ENCODE results near the gene SPATA31C1.
A peak's percentile ranks its signal among the peaks of the same experiment; 100 is the strongest.

SPATA31C1 gene

DNA sequence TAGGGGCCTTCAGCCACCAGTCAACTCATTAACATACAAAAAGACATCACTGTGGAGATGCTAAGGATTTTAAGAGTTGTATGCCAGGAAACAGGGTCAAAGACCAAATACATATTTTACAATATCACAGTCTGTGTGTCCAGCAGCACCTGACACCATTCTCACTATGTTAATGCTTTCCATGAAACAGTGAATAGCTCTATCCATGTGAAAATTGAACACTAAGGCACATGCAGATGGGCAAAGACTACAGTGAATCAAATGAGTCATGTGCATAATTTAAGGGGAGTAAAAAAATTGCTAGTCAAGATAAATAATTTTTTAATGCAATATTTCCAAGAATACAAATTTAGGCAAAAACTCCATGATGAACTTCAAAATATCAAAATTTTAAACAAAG lies 42.7 kb upstream of the SPATA31C1 start:
- Histone ChIP-seq H3K4ac (ENCODE audit: low read depth in 1 of 2, low read length in 2 of 2) (no peak overlapping the region), H3K23ac (ENCODE audit: low read length in 2 of 2) (no peak overlapping the region), H3K36me3 (ENCODE audit: control insufficient read depth in 1 of 2, insufficient read depth in 2 of 2, low read depth in 1 of 2, low read length in 2 of 2) (no peaks in the 10 kb centered on the region), H3K9me3 (ENCODE audit: control insufficient read depth, low read length) (peaks cover 8% of the 10 kb centered on the region), H3K79me1 (replicated peaks; ENCODE audit: low read length, poor library complexity, severe bottlenecking) (no peaks in the 10 kb centered on the region), H2BK120ac (ENCODE audit: low read depth, low read length) (no peak overlapping the region), H3K27me3 (ENCODE audit: control insufficient read depth in 1 of 2, insufficient read depth in 1 of 2, low read length in 2 of 2) (no peaks in the 10 kb centered on the region), H2AK5ac (ENCODE audit: low read length, severe bottlenecking) (peak overlapping the region; percentile 20), H2AFZ (ENCODE audit: low read depth, low read length) (no peak overlapping the region), H3K4me1 (ENCODE audit: control insufficient read depth, insufficient read depth, low read depth, low read length) (peaks cover 12% of the 10 kb centered on the region), H2BK5ac (ENCODE audit: low read depth, low read length, poor library complexity, severe bottlenecking) (no peak overlapping the region), H3K14ac (ENCODE audit: low read length in 2 of 2) (no peak overlapping the region), H2BK12ac (ENCODE audit: low read length in 2 of 2) (no peak overlapping the region), H3K4me3 (ENCODE audit: insufficient read depth in 1 of 2, low read depth in 1 of 2, low read length in 2 of 2) (no peak overlapping the region), H3K4me2 (ENCODE audit: low read length, poor library complexity, severe bottlenecking) (no peak overlapping the region), H4K8ac (ENCODE audit: low read length) (no peak overlapping the region), H3K18ac (ENCODE audit: low read depth in 1 of 2, low read length in 2 of 2) (peak overlapping the region in 1 of 2 experiments; percentile 5), H3K9ac (ENCODE audit: low read length) (no peak overlapping the region), H4K91ac (ENCODE audit: low read length) (no peak overlapping the region), H2BK15ac (ENCODE audit: low read depth, poor library complexity, severe bottlenecking) (no peak overlapping the region), H3K27ac (ENCODE audit: low read length, poor library complexity, severe bottlenecking) (no peak overlapping the region)
- no peak for DNase-seq

GRCh38 chr9:87875831-87876545 lies 41.8 kb upstream of the SPATA31C1 start:
- H3K23ac ChIP-seq (ENCODE audit: low read length in 2 of 2): peak overlapping the region in 1 of 2 experiments; percentile 46
- H3K4ac ChIP-seq (ENCODE audit: low read depth in 1 of 2, low read length in 2 of 2): no peak overlapping the region
- H3K4me2 ChIP-seq (ENCODE audit: low read length, poor library complexity, severe bottlenecking): no peak overlapping the region
- no peak overlapping the region for H2BK120ac ChIP-seq (ENCODE audit: low read depth, low read length)
- H2BK15ac ChIP-seq (ENCODE audit: low read depth, poor library complexity, severe bottlenecking): no peak overlapping the region
- H3K18ac ChIP-seq (ENCODE audit: low read depth in 1 of 2, low read length in 2 of 2): no peak overlapping the region
- no peaks in the 10 kb centered on the region for H3K27me3 ChIP-seq (ENCODE audit: control insufficient read depth in 1 of 2, insufficient read depth in 1 of 2, low read length in 2 of 2)
- H2BK12ac ChIP-seq (ENCODE audit: low read length in 2 of 2): peak overlapping the region in 1 of 2 experiments; percentile 43
- no peaks in the 10 kb centered on the region for H3K36me3 ChIP-seq (ENCODE audit: control insufficient read depth in 1 of 2, insufficient read depth in 2 of 2, low read depth in 1 of 2, low read length in 2 of 2)
- no peak overlapping the region for H2BK5ac ChIP-seq (ENCODE audit: low read depth, low read length, poor library complexity, severe bottlenecking)
- no peak overlapping the region for H2AK5ac ChIP-seq (ENCODE audit: low read length, severe bottlenecking)
- H3K79me1 ChIP-seq (replicated peaks; ENCODE audit: low read length, poor library complexity, severe bottlenecking): no peaks in the 10 kb centered on the region
- H4K8ac ChIP-seq (ENCODE audit: low read length): no peak overlapping the region
- H2AFZ ChIP-seq (ENCODE audit: low read depth, low read length): no peak overlapping the region
- no peak overlapping the region for H3K4me3 ChIP-seq (ENCODE audit: insufficient read depth in 1 of 2, low read depth in 1 of 2, low read length in 2 of 2)
- H4K91ac ChIP-seq (ENCODE audit: low read length): no peak overlapping the region
- DNase-seq: no peak
- peaks cover 8% of the 10 kb centered on the region for H3K9me3 ChIP-seq (ENCODE audit: control insufficient read depth, low read length)
- peaks cover 6% of the 10 kb centered on the region for H3K4me1 ChIP-seq (ENCODE audit: control insufficient read depth, insufficient read depth, low read depth, low read length)
- H3K14ac ChIP-seq (ENCODE audit: low read length in 2 of 2): no peak overlapping the region
- WGBS: 88% methylated on average over 5 of the region's 5 CpGs
- no peak overlapping the region for H3K27ac ChIP-seq (ENCODE audit: low read length, poor library complexity, severe bottlenecking)
- no peak overlapping the region for H3K9ac ChIP-seq (ENCODE audit: low read length)

GRCh38 chr9:87876708-87877107 lies 41.1 kb upstream of the SPATA31C1 start:
- Histone ChIP-seq H2AFZ (ENCODE audit: low read depth, low read length) (no peak overlapping the region), H3K36me3 (ENCODE audit: control insufficient read depth in 1 of 2, insufficient read depth in 2 of 2, low read depth in 1 of 2, low read length in 2 of 2) (no peaks in the 10 kb centered on the region), H3K18ac (ENCODE audit: low read depth in 1 of 2, low read length in 2 of 2) (peak overlapping the region in 1 of 2 experiments; percentile 74), H3K14ac (ENCODE audit: low read length in 2 of 2) (no peak overlapping the region), H3K27me3 (ENCODE audit: control insufficient read depth in 1 of 2, insufficient read depth in 1 of 2, low read length in 2 of 2) (no peaks in the 10 kb centered on the region), H2BK120ac (ENCODE audit: low read depth, low read length) (no peak overlapping the region), H3K4me1 (ENCODE audit: control insufficient read depth, insufficient read depth, low read depth, low read length) (peaks cover 6% of the 10 kb centered on the region), H3K4me2 (ENCODE audit: low read length, poor library complexity, severe bottlenecking) (no peak overlapping the region), H3K4ac (ENCODE audit: low read depth in 1 of 2, low read length in 2 of 2) (no peak overlapping the region), H2BK15ac (ENCODE audit: low read depth, poor library complexity, severe bottlenecking) (no peak overlapping the region), H4K8ac (ENCODE audit: low read length) (no peak overlapping the region), H2BK12ac (ENCODE audit: low read length in 2 of 2) (no peak overlapping the region), H3K79me1 (replicated peaks; ENCODE audit: low read length, poor library complexity, severe bottlenecking) (no peaks in the 10 kb centered on the region), H3K9me3 (ENCODE audit: control insufficient read depth, low read length) (peaks cover 8% of the 10 kb centered on the region), H4K91ac (ENCODE audit: low read length) (no peak overlapping the region), H3K4me3 (ENCODE audit: insufficient read depth in 1 of 2, low read depth in 1 of 2, low read length in 2 of 2) (no peak overlapping the region), H2BK5ac (ENCODE audit: low read depth, low read length, poor library complexity, severe bottlenecking) (no peak overlapping the region), H2AK5ac (ENCODE audit: low read length, severe bottlenecking) (no peak overlapping the region), H3K23ac (ENCODE audit: low read length in 2 of 2) (no peak overlapping the region), H3K9ac (ENCODE audit: low read length) (no peak overlapping the region), H3K27ac (ENCODE audit: low read length, poor library complexity, severe bottlenecking) (no peak overlapping the region)
- WGBS: 91% methylated on average over 5 of the region's 5 CpGs
- DNase-seq: no peak

DNA sequence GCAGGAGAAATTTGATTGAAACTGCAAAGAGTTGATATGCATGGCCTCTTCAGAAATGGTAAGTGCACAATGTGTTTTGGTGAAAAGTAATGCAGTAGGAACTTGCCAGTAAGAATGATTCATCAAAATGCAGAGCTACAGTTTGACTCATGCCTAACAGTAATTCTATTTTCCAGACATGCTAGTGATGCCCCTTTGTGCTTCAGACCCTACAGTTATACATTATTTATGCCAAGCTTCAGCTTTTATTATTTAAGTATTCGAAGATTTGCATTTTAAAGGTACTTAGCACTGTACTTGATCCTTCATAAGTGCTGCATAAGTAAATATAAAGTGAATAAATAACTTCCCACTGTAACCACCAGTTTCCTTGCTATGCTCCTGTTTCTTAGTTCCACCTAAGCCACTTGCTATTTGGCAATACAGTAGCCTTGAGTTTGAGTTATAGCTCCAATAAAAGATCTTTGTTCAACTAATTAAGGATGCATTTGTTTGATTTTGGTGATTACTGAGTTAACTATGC lies 38.7 kb upstream of the SPATA31C1 start:
- Histone ChIP-seq H2BK120ac (ENCODE audit: low read depth, low read length) (no peak overlapping the region), H3K9me3 (ENCODE audit: control insufficient read depth, low read length) (peaks cover 8% of the 10 kb centered on the region), H3K79me1 (replicated peaks; ENCODE audit: low read length, poor library complexity, severe bottlenecking) (no peaks in the 10 kb centered on the region), H3K23ac (ENCODE audit: low read length in 2 of 2) (no peak overlapping the region), H3K27ac (ENCODE audit: low read length, poor library complexity, severe bottlenecking) (peak overlapping the region; percentile 27), H3K4me2 (ENCODE audit: low read length, poor library complexity, severe bottlenecking) (no peak overlapping the region), H3K4ac (ENCODE audit: low read depth in 1 of 2, low read length in 2 of 2) (no peak overlapping the region), H3K4me3 (ENCODE audit: insufficient read depth in 1 of 2, low read depth in 1 of 2, low read length in 2 of 2) (no peak overlapping the region), H4K8ac (ENCODE audit: low read length) (no peak overlapping the region), H2AK5ac (ENCODE audit: low read length, severe bottlenecking) (no peak overlapping the region), H3K9ac (ENCODE audit: low read length) (peak overlapping the region; percentile 7), H2BK15ac (ENCODE audit: low read depth, poor library complexity, severe bottlenecking) (no peak overlapping the region), H2BK12ac (ENCODE audit: low read length in 2 of 2) (no peak overlapping the region), H4K91ac (ENCODE audit: low read length) (no peak overlapping the region), H3K4me1 (ENCODE audit: control insufficient read depth, insufficient read depth, low read depth, low read length) (peaks cover 3% of the 10 kb centered on the region), H3K14ac (ENCODE audit: low read length in 2 of 2) (no peak overlapping the region), H2AFZ (ENCODE audit: low read depth, low read length) (no peak overlapping the region), H3K36me3 (ENCODE audit: control insufficient read depth in 1 of 2, insufficient read depth in 2 of 2, low read depth in 1 of 2, low read length in 2 of 2) (no peaks in the 10 kb centered on the region), H3K27me3 (ENCODE audit: control insufficient read depth in 1 of 2, insufficient read depth in 1 of 2, low read length in 2 of 2) (no peaks in the 10 kb centered on the region), H3K18ac (ENCODE audit: low read depth in 1 of 2, low read length in 2 of 2) (no peak overlapping the region), H2BK5ac (ENCODE audit: low read depth, low read length, poor library complexity, severe bottlenecking) (no peak overlapping the region)
- no CpG with 5 or more reads among the region's 1 CpG for WGBS
- peak; percentile 49 for DNase-seq
